Choroid plexus epithelial cell (primary cell): ENCODE data around the gene HDAC9.

ENCODE experiments used
- DNase-seq: peaks from one replicate; pipeline ENCODE4 v3.0.0-alpha.2; 2010; ENCODE audit warnings: low read depth
- H3K4me3 ChIP-seq: 2 replicates; pipeline ENCODE4 v1.5.1; 2011; ENCODE audit warnings: low read depth, mild to moderate bottlenecking, control low read depth, low read length, moderate library complexity
- CTCF ChIP-seq: conservative IDR thresholded peaks from 2 replicates; pipeline ENCODE4 v1.5.1; 2011; ENCODE audit warnings: low read depth, mild to moderate bottlenecking, control low read depth, inconsistent platforms, low read length, moderate library complexity

HDAC9 gene

DNA sequence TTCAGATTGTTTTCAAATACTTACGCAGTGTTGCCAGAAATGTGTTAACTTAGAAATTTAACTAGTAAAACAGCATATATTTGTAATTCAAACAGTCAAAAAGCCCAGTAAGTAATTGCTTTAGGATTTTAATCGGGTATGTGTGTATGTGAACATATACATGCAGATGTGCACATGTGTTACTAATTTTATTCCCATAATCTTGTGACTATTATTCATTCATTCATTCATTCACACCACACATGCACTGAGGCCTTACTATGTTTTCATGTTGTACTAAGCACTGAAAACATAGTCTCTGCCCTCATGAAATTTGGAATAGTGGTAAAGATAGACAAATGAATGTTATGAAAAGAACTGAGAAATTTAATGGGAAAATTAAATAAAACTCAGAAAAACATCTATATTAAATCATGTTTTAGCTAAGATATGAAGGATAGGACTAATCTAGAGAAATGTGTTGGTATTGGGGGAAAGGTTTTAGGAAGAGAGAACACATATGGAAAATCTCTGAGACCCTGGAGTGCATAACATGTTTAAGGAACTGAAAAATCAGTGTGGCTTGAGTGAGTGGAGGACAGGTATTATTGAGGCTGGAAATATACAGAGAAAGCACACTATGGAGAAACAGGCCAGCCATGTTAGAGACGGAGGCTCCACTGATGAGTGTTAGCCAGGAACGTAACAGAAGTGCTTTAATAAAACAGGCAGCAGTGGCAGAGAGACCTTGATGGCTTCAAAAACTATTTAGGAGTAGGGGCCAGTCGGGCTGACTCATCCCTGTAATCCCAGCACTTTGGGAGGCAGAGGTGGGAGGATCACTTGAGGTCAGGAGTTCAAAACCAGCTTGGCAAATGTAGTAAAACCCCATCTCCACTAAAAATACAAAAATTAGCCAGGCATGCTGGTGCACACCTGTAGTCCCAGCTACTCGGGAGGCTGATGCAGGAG lies 80.3 kb downstream of the HDAC9 start:
- DNase-seq, result no peak
- H3K4me3 ChIP-seq, result no peak overlapping the region
- TF ChIP-seq CTCF, result no peak

DNA sequence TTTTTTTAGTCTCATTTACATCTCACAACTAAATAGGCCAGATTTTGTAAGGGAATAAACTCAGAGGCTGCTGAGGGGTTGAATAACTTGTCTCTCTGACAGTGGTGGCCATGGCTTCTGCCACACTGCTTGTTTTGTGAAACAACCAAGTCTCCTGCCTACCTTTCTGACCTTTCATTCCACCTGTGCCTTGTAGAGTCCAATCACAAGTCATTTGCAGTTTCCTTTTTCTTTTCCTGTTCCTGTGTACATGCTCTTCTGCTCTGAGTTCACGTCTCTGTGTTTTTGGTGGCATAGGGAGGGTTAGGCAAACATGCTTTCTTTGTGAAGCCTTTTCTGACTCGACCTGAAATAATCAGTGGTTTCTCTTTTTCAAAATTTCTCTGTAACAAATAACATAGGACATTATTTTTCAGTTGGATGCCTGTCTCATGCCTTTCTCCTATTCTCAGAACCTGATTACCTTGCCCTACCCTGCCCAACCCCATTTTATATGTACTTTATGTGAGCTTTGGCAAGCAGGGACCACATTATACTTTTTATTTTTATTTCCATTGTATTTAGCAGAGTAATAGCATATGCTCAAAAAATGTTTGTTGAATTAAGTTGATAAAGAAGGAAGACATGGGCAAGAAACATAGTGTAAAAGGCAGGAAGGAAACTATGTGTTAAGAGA lies 81.7 kb downstream of the HDAC9 start:
- TF ChIP-seq CTCF, result no peak
- DNase-seq, result no peak
- no peak overlapping the region for H3K4me3 ChIP-seq

DNA sequence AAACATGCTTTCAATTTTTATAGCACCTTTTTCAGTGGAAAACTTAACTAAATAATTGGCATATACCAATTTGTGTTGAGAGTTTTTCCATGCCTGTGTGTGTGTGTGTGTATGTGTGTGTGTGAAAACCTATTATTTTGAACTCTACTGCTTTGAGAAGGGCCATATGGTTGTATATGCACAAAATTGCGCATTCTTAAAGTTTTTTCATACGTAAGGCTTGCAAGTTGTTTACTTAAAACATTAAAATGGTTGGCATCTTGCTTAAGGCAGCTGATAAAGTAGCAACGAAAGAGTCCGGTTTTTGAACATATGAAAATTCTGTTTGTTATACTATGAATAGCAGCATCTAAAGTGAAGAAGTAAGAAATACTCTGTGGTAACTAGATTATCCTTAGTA lies 84.1 kb downstream of the HDAC9 start:
- no peak overlapping the region for H3K4me3 ChIP-seq
- DNase-seq, result no peak
- no peak for TF ChIP-seq CTCF

GRCh38 chr7:18580950-18581349 lies 85.4 kb downstream of the HDAC9 start:
- DNase-seq, result no peak
- H3K4me3 ChIP-seq, result no peak overlapping the region
- no peak for TF ChIP-seq CTCF

DNA sequence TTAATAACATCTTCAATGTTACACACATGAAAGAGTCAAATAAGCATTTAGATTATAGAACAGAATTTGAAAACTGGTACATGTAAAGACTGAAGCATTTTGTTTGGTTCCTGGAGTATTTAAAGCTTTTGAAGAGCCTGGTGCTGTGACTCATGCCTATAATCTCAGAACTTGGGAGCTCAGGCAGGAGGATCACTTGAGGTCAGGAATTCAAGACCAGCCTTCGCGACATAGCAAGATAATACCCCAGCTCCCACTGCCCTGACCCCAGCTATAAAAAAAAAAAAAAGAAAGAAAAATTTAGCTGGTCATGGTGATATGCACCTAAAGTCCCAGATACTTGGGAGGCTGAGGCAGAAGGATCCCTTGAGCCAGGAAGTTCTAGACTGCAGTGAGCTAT lies 87.8 kb downstream of the HDAC9 start:
- DNase-seq, result peak; percentile 61
- TF ChIP-seq CTCF, result no peak
- H3K4me3 ChIP-seq, result no peak overlapping the region

DNA sequence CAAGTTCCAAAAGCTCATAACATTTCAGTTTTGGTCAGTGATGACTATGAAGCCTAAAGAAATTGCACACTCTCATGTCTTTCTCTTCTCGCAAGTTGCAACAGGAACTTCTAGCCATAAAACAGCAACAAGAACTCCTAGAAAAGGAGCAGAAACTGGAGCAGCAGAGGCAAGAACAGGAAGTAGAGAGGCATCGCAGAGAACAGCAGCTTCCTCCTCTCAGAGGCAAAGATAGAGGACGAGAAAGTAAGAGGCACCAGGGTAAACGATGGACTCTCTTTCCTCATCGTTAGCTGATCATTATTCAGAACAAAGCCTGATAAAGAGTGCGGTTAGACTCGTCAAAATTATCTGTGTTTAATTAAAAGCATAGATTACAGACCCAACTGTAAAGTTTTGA lies 94.7 kb downstream of the HDAC9 start:
- no peak for TF ChIP-seq CTCF
- H3K4me3 ChIP-seq, result no peak overlapping the region
- no peak for DNase-seq
